Measurements from ENCODE around the gene SLC26A11.
A peak's percentile ranks its signal among the peaks of the same experiment; 100 is the strongest.
"Not testable (repeated sequence)": the region's sequence is repeated elsewhere in the genome, so short reads cannot be mapped to it uniquely, and the experiment has no call there.

Gene SLC26A11

DNA sequence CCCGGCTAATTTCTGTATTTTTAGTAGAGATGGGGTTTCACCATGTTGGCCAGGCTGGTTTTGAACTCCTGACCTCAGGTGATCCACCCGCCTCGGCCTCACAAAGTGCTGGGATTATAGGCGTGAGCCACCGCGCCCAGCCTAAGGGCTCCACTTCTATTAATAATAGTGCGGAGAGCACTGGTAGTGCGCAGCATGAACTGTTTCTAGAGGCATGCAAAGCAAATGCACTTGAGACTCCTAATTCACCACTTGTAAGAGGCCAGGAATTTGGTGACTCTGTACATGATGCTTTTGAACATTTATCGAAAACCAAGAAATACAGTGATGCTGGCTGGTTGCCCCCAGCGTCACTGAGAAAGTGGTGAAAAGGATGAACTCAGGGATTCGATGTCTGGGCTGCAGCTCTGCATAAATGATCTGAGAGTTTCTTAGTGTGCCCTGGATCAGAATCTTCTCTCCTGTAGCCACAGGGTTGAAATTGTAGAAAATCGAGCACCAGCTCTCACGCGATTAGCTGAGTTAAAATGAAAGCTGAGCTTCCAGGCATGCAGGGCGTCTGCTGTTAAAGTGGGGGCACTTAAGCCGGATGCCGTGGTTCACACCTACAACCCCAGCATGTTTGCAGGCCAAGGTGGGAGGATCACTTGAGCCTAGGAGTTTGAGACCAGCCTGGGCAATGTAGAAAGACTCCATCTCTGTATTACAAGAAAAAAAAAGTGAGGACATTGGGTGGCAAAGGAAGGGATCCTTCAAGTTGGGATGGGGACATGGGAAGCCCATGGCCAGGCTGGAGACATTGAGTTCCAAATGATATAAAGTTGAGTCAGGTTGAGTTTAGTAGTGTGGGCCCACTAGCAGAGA is 45.2 kb downstream of the SLC26A11 start:
- Histone ChIP-seq H3K9me3 (ENCODE audit: control insufficient read depth in 2 of 2, low read length in 2 of 2) (no peaks in the 10 kb centered on the region), H3K27ac (ENCODE audit: low read depth in 2 of 2, low read length in 2 of 2) (no peak overlapping the region), H3K4me1 (ENCODE audit: control insufficient read depth in 2 of 2, insufficient read depth in 2 of 2, low read length in 2 of 2) (peaks cover 36 to 37% of the 10 kb centered on the region in 2 donors), H3K36me3 (ENCODE audit: control insufficient read depth in 2 of 2, insufficient read depth in 2 of 2, low read length in 2 of 2) (peaks cover 18 to 33% of the 10 kb centered on the region in 2 donors), H3K27me3 (ENCODE audit: control insufficient read depth in 2 of 2, insufficient read depth in 2 of 2, low read length in 2 of 2) (no peaks in the 10 kb centered on the region), H3K4me3 (ENCODE audit: low read length in 2 of 2) (peak overlapping the region in 1 of 2 donors; percentile 82), H3K9ac (ENCODE audit: low read depth in 1 of 2, low read length in 2 of 2) (no peak overlapping the region)

DNA sequence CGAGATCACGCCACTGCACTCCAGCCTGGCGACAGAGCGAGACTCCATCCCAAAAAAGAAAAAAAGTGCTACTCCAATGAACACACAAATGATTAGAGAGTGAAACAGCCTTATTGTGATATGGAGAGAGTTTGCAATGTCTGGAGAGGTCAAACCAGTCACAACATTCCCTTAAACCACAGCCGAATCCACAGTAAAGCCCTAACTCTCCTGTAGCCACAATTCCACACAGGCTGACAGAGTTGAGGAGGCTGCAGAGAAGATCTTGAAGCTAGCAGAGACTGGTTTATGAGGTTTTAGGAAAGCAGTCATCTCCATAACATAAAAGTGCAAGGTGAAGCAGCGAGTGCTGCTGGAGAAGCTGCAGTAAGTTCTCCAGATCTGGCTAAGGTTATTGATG is 47.2 kb downstream of the SLC26A11 start:
- no peaks in the 10 kb centered on the region for H3K27me3 ChIP-seq (ENCODE audit: control insufficient read depth in 2 of 2, insufficient read depth in 2 of 2, low read length in 2 of 2)
- H3K27ac ChIP-seq (ENCODE audit: low read depth in 2 of 2, low read length in 2 of 2): no peak overlapping the region
- H3K4me1 ChIP-seq (ENCODE audit: control insufficient read depth in 2 of 2, insufficient read depth in 2 of 2, low read length in 2 of 2): peaks cover 25 to 26% of the 10 kb centered on the region in 2 donors
- H3K36me3 ChIP-seq (ENCODE audit: control insufficient read depth in 2 of 2, insufficient read depth in 2 of 2, low read length in 2 of 2): peaks cover 18 to 35% of the 10 kb centered on the region in 2 donors
- H3K9me3 ChIP-seq (ENCODE audit: control insufficient read depth in 2 of 2, low read length in 2 of 2): no peaks in the 10 kb centered on the region
- no peak overlapping the region for H3K4me3 ChIP-seq (ENCODE audit: low read length in 2 of 2)
- no peak overlapping the region for H3K9ac ChIP-seq (ENCODE audit: low read depth in 1 of 2, low read length in 2 of 2)

DNA sequence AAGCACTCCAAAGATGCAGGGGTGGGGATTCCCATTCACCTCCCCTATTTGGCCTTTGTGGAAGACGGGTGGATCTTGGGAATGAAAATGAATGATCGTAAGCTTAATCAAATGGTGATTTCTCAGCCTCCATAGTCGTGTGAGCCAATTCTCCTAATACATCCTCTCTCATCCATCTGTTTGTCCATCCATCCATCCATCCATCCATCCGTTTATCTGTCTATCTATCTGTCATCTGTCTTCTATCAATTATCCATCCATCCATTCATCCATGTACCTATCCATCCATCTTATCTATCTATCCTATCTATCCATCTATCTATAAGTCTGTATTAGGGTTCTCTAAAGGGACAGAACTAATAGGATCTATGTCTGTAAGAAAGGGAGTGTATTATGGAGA is 48.2 kb downstream of the SLC26A11 start:
- Histone ChIP-seq H3K9me3 (ENCODE audit: control insufficient read depth in 2 of 2, low read length in 2 of 2) (no peaks in the 10 kb centered on the region), H3K4me3 (ENCODE audit: low read length in 2 of 2) (no peak overlapping the region), H3K27me3 (ENCODE audit: control insufficient read depth in 2 of 2, insufficient read depth in 2 of 2, low read length in 2 of 2) (no peaks in the 10 kb centered on the region), H3K9ac (ENCODE audit: low read depth in 1 of 2, low read length in 2 of 2) (no peak overlapping the region), H3K36me3 (ENCODE audit: control insufficient read depth in 2 of 2, insufficient read depth in 2 of 2, low read length in 2 of 2) (peaks cover 18 to 45% of the 10 kb centered on the region in 2 donors), H3K4me1 (ENCODE audit: control insufficient read depth in 2 of 2, insufficient read depth in 2 of 2, low read length in 2 of 2) (peaks cover 15 to 16% of the 10 kb centered on the region in 2 donors), H3K27ac (ENCODE audit: low read depth in 2 of 2, low read length in 2 of 2) (no peak overlapping the region)

DNA sequence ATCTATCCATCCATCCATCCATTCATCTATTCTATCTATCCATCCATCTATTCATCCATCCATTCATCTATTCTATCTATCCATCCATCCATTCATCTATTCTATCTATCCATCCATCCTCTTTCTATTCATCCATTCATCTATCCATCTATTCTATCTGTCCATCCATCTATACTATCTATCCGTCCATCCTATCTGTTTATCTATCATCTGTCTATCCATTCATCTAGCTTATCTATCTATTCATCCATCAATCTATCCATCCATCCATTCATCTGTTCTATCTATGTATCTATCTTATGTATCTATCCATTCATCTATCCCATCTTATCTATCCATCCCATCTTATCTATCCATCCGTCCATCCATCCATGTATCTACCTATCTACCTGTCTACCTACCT is 49.2 kb downstream of the SLC26A11 start:
- Histone ChIP-seq H3K36me3 (ENCODE audit: control insufficient read depth in 2 of 2, insufficient read depth in 2 of 2, low read length in 2 of 2) (peaks cover 22 to 51% of the 10 kb centered on the region in 2 donors), H3K9me3 (ENCODE audit: control insufficient read depth in 2 of 2, low read length in 2 of 2) (no peaks in the 10 kb centered on the region), H3K27me3 (ENCODE audit: control insufficient read depth in 2 of 2, insufficient read depth in 2 of 2, low read length in 2 of 2) (no peaks in the 10 kb centered on the region), H3K9ac (ENCODE audit: low read depth in 1 of 2, low read length in 2 of 2) (no peak overlapping the region), H3K4me3 (ENCODE audit: low read length in 2 of 2) (no peak overlapping the region), H3K4me1 (ENCODE audit: control insufficient read depth in 2 of 2, insufficient read depth in 2 of 2, low read length in 2 of 2) (peaks cover 7 to 8% of the 10 kb centered on the region in 2 donors), H3K27ac (ENCODE audit: low read depth in 2 of 2, low read length in 2 of 2) (no peak overlapping the region)

DNA sequence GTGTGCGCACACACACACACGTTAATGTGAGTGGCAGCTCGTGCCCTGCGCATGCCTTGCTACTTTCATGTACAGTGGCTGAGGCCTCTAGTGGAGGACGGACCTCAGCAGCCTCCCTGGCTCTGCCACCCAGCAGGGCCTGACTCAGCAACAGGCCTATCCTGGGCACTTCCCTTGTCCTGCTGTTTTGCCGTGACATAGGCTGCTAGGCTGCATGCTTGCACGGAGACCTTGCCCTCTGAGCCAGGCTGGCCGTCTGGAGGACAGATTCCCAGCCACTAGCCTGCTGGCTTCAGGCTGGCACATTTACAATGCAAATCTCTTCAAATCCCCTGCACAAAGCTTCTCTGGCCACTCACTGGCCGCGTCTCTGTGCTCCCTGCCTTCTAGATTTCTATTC is 49.9 kb downstream of the SLC26A11 start:
- Histone ChIP-seq H3K27ac (ENCODE audit: low read depth in 2 of 2, low read length in 2 of 2) (no peak overlapping the region), H3K4me1 (ENCODE audit: control insufficient read depth in 2 of 2, insufficient read depth in 2 of 2, low read length in 2 of 2) (peaks cover 4 to 8% of the 10 kb centered on the region in 2 donors), H3K4me3 (ENCODE audit: low read length in 2 of 2) (no peak overlapping the region), H3K9ac (ENCODE audit: low read depth in 1 of 2, low read length in 2 of 2) (no peak overlapping the region), H3K9me3 (ENCODE audit: control insufficient read depth in 2 of 2, low read length in 2 of 2) (no peaks in the 10 kb centered on the region), H3K27me3 (ENCODE audit: control insufficient read depth in 2 of 2, insufficient read depth in 2 of 2, low read length in 2 of 2) (no peaks in the 10 kb centered on the region), H3K36me3 (ENCODE audit: control insufficient read depth in 2 of 2, insufficient read depth in 2 of 2, low read length in 2 of 2) (peaks cover 22 to 51% of the 10 kb centered on the region in 2 donors)

DNA sequence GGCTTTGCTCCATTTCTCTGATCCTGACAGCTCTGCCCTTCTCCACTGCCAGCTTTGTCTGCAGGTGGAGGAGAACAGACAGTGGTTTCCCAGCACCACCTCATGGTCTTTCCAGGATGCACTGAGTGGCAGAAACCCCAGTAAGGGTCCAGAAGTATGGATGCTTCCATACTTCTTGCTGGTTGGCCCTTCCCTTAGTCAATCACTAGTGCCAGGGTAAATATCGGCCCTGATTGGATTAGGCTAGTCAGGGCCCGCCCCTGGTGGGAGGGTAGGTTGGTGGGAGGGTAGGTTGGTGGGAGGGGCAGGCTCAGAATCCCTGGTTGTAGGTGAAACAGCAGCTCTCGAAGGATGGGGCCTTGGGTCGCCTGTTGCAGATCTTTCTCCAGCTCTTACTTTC is 50.6 kb downstream of the SLC26A11 start:
- no peaks in the 10 kb centered on the region for H3K27me3 ChIP-seq (ENCODE audit: control insufficient read depth in 2 of 2, insufficient read depth in 2 of 2, low read length in 2 of 2)
- no peaks in the 10 kb centered on the region for H3K9me3 ChIP-seq (ENCODE audit: control insufficient read depth in 2 of 2, low read length in 2 of 2)
- peaks cover 0 to under 1% of the 10 kb centered on the region in 2 donors for H3K4me1 ChIP-seq (ENCODE audit: control insufficient read depth in 2 of 2, insufficient read depth in 2 of 2, low read length in 2 of 2)
- no peak overlapping the region for H3K27ac ChIP-seq (ENCODE audit: low read depth in 2 of 2, low read length in 2 of 2)
- H3K9ac ChIP-seq (ENCODE audit: low read depth in 1 of 2, low read length in 2 of 2): no peak overlapping the region
- H3K36me3 ChIP-seq (ENCODE audit: control insufficient read depth in 2 of 2, insufficient read depth in 2 of 2, low read length in 2 of 2): peaks cover 20 to 46% of the 10 kb centered on the region in 2 donors
- no peak overlapping the region for H3K4me3 ChIP-seq (ENCODE audit: low read length in 2 of 2)

DNA sequence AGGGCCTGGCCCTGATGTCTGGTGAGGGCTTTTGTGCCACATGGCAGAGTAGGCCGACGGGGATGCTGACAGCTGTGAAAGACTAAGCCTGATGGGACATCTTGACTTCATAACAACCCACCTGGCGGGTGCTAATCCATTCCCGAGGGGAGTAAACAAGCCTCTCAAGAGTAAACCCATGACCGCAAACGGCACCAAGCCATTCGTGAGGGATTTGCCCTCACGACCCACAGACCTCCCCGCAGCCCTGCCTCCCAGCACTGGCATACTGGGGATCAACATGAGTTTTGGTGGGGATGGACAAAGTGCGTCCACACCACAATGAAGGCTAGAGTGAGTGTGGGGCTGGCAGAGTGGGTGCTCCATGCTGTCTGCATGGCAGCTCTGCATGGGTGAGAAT is 52.1 kb downstream of the SLC26A11 start:
- Histone ChIP-seq H3K9ac (ENCODE audit: low read depth in 1 of 2, low read length in 2 of 2) (no peak overlapping the region), H3K4me3 (ENCODE audit: low read length in 2 of 2) (no peak overlapping the region), H3K27ac (ENCODE audit: low read depth in 2 of 2, low read length in 2 of 2) (no peak overlapping the region), H3K9me3 (ENCODE audit: control insufficient read depth in 2 of 2, low read length in 2 of 2) (no peaks in the 10 kb centered on the region), H3K27me3 (ENCODE audit: control insufficient read depth in 2 of 2, insufficient read depth in 2 of 2, low read length in 2 of 2) (no peaks in the 10 kb centered on the region), H3K36me3 (ENCODE audit: control insufficient read depth in 2 of 2, insufficient read depth in 2 of 2, low read length in 2 of 2) (peaks cover 20 to 46% of the 10 kb centered on the region in 2 donors), H3K4me1 (ENCODE audit: control insufficient read depth in 2 of 2, insufficient read depth in 2 of 2, low read length in 2 of 2) (no peaks in the 10 kb centered on the region)

DNA sequence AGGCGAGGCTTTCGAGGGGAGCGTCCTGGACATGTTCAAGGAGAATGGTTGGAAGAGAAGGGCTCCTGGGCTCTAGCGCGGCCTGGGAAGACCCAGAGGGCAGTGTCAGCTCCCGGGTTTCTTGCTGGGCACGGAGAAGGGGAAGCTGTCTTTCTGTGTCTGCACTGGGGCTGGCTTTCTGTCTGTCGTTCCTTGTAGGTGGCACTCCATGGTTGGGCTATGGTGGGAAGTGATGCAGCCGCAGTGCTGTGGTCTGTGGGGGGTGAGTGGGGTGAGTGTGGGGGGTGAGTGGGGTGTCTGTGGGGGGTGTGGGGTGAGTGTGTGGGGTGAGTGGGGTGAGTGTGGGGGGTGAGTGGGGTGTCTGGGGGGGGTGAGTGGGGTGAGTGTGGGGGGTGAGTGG is 54.1 kb downstream of the SLC26A11 start:
- Histone ChIP-seq H3K27ac (ENCODE audit: low read depth in 2 of 2, low read length in 2 of 2) (no peak overlapping the region), H3K9me3 (ENCODE audit: control insufficient read depth in 2 of 2, low read length in 2 of 2) (no peaks in the 10 kb centered on the region), H3K36me3 (ENCODE audit: control insufficient read depth in 2 of 2, insufficient read depth in 2 of 2, low read length in 2 of 2) (peaks cover 17 to 46% of the 10 kb centered on the region in 2 donors), H3K27me3 (ENCODE audit: control insufficient read depth in 2 of 2, insufficient read depth in 2 of 2, low read length in 2 of 2) (no peaks in the 10 kb centered on the region), H3K4me3 (ENCODE audit: low read length in 2 of 2) (no peak overlapping the region), H3K9ac (ENCODE audit: low read depth in 1 of 2, low read length in 2 of 2) (no peak overlapping the region), H3K4me1 (ENCODE audit: control insufficient read depth in 2 of 2, insufficient read depth in 2 of 2, low read length in 2 of 2) (no peaks in the 10 kb centered on the region)

DNA sequence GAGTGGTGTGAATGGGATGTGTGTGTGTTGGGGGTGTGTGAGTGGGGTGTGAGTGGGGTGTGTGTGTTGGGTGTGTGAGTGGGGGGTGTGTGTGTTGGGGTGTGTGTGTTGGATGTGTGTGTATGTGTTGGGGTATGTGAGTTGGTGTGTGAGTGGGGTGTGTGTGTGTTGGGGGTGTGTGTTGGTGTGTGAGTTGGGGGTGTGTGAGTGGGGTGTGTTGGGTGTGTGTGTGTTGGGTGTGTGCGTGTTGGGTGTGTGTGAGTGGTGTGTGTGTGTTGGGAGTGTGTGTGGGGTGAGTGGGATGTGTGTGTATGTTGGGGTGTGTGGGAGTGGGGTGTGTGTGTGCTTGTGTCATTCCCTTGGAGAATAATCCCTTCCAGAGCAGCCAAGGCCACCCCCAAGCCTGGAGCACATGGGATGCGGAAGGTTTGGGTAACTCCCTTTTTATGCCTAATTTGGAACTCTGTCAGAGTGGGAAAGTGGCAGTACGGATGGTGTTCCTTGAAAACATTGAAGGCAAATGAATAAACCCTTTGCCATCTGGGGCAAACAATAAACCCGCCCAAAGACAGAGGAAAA is 54.7 kb downstream of the SLC26A11 start:
- H3K27ac ChIP-seq (ENCODE audit: low read depth in 2 of 2, low read length in 2 of 2): no peak overlapping the region
- H3K9me3 ChIP-seq (ENCODE audit: control insufficient read depth in 2 of 2, low read length in 2 of 2): no peaks in the 10 kb centered on the region
- H3K4me1 ChIP-seq (ENCODE audit: control insufficient read depth in 2 of 2, insufficient read depth in 2 of 2, low read length in 2 of 2): no peaks in the 10 kb centered on the region
- H3K9ac ChIP-seq (ENCODE audit: low read depth in 1 of 2, low read length in 2 of 2): no peak overlapping the region
- no peak overlapping the region for H3K4me3 ChIP-seq (ENCODE audit: low read length in 2 of 2)
- H3K27me3 ChIP-seq (ENCODE audit: control insufficient read depth in 2 of 2, insufficient read depth in 2 of 2, low read length in 2 of 2): no peaks in the 10 kb centered on the region
- peaks cover 12 to 41% of the 10 kb centered on the region in 2 donors for H3K36me3 ChIP-seq (ENCODE audit: control insufficient read depth in 2 of 2, insufficient read depth in 2 of 2, low read length in 2 of 2)

DNA sequence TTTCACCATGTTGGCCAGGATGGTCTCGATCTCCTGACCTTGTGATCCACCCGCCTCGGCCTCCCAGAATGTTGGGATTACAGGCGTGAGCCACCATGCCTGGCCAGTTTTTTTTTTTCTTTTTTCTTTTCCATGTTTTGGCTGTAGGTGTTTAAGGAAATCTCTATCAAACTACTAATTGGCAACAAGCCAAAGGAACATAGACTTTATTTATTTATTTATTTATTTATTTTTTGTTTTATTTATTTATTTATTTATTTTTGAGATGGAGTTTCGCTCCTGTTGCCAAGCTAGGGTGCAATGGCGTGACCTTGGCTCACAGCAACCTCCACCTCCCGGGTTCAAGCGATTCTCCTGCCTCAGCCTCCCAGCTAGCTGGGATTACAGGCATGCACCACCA is 55.6 kb downstream of the SLC26A11 start:
- H3K4me1 ChIP-seq (ENCODE audit: control insufficient read depth in 2 of 2, insufficient read depth in 2 of 2, low read length in 2 of 2); H3K27ac ChIP-seq (ENCODE audit: low read depth in 2 of 2, low read length in 2 of 2); H3K9me3 ChIP-seq (ENCODE audit: control insufficient read depth in 2 of 2, low read length in 2 of 2); H3K27me3 ChIP-seq (ENCODE audit: control insufficient read depth in 2 of 2, insufficient read depth in 2 of 2, low read length in 2 of 2); H3K4me3 ChIP-seq (ENCODE audit: low read length in 2 of 2); H3K9ac ChIP-seq (ENCODE audit: low read depth in 1 of 2, low read length in 2 of 2): not testable (repeated sequence)
- H3K36me3 ChIP-seq (ENCODE audit: control insufficient read depth in 2 of 2, insufficient read depth in 2 of 2, low read length in 2 of 2): peaks cover 9 to 43% of the 10 kb centered on the region in 2 donors

Measured in mucosa of rectum (tissue), 2 donors.